ENCODE measurements around the gene TMEM182. TPM values are rescaled to one million over a fixed set of nuclear protein-coding genes. Genes with fewer than 3 reads are reported as not detected.

Gene TMEM182
- total RNA-seq, 4 donors from 2014 or later, result 0.53 to 1.5 (median 0.75) TPM

DNA sequence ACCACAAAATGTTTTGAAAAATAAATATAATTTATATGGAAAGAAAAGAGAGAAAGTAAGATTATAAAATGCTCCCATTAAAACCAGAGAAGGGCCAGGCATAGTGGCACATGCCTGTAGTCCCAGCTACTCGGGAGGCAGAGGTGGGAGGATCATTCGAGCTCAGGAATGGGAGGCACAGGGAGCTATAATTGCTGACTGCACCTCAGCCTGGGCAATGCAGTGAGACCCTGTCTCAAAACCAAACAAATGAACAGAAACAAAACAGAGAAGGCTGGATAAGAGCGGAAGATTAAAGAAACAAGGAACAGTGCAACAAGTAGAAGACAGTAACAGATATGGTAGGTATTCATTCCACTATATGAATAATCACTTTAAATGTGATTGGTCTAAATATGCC is 18.6 kb upstream of the TMEM182 start:
- H3K4me3 ChIP-seq (ENCODE audit: low read depth, poor library complexity, severe bottlenecking), result no peak overlapping the region
- intact Hi-C loops (cut with DNase I; ENCODE audit: low total_unique reads), result no loop called here
- WGBS, 2 donors, result 90 to 93% methylated on average over 3 of the region's 3 CpGs
- no peak for DNase-seq (ENCODE audit: low spot score in 2 of 2)
- no peak for TF ChIP-seq POLR2A (IDR thresholded peaks at IDR 0.05)
- TF ChIP-seq, protein P1, sequence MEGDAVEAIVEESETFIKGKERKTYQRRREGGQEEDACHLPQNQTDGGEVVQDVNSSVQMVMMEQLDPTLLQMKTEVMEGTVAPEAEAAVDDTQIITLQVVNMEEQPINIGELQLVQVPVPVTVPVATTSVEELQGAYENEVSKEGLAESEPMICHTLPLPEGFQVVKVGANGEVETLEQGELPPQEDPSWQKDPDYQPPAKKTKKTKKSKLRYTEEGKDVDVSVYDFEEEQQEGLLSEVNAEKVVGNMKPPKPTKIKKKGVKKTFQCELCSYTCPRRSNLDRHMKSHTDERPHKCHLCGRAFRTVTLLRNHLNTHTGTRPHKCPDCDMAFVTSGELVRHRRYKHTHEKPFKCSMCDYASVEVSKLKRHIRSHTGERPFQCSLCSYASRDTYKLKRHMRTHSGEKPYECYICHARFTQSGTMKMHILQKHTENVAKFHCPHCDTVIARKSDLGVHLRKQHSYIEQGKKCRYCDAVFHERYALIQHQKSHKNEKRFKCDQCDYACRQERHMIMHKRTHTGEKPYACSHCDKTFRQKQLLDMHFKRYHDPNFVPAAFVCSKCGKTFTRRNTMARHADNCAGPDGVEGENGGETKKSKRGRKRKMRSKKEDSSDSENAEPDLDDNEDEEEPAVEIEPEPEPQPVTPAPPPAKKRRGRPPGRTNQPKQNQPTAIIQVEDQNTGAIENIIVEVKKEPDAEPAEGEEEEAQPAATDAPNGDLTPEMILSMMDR (IDR thresholded peaks at IDR 0.05), result no peak

DNA sequence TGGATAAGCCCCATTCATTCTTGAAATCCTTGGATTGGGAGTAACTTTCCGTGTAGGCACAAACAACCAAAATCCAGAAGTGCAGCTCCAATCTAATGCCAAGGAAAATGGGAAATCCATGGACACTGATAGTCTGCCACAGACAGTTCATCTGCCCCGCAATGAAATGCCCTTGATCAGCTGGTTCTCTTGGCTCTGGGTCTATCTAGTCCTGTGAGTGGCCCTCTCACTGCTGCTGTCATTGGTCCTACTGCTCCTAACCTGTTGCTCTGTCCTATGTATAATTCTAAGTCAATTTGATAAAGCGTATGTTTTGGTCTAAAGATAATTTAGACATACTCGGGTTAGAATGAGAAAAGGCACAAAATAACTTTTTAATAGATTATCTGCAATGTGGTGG is 13.7 kb upstream of the TMEM182 start:
- H3K4me3 ChIP-seq (ENCODE audit: low read depth, poor library complexity, severe bottlenecking), result no peak overlapping the region
- DNase-seq (ENCODE audit: low spot score in 2 of 2), result no peak
- intact Hi-C loops (cut with DNase I; ENCODE audit: low total_unique reads), result no loop called here
- 92% methylated on average over 4 of the region's 4 CpGs for WGBS, 2 donors
- no peak for TF ChIP-seq POLR2A (IDR thresholded peaks at IDR 0.05)
- TF ChIP-seq, protein P1 (IDR thresholded peaks at IDR 0.05), result no peak

DNA sequence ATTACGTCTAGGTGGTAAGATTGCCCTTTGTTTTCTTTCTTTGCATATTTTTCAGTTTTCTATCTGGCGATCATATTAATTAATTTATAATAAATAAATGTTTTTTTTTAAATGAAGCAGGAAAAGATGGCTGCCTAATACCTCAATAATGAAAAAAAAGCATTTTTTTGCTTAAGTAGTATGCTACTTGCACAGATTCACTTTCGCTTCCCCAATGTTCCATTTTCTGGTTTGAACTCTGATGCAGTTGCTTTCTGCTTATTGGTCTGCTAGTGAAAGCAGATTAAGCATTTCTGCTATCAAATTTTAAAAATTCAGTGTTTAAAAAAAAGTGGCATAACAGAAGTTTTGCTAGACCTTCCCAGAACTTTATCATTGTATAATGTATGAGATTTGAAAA is 11.9 kb upstream of the TMEM182 start:
- no peak for DNase-seq (ENCODE audit: low spot score in 2 of 2)
- intact Hi-C loops (cut with DNase I; ENCODE audit: low total_unique reads), result no loop called here
- 86 to 95% methylated on average over 3 of the region's 3 CpGs for WGBS, 2 donors
- TF ChIP-seq, protein P1 (IDR thresholded peaks at IDR 0.05), result no peak
- no peak for TF ChIP-seq POLR2A (IDR thresholded peaks at IDR 0.05)
- no peak overlapping the region for H3K4me3 ChIP-seq (ENCODE audit: low read depth, poor library complexity, severe bottlenecking)

DNA sequence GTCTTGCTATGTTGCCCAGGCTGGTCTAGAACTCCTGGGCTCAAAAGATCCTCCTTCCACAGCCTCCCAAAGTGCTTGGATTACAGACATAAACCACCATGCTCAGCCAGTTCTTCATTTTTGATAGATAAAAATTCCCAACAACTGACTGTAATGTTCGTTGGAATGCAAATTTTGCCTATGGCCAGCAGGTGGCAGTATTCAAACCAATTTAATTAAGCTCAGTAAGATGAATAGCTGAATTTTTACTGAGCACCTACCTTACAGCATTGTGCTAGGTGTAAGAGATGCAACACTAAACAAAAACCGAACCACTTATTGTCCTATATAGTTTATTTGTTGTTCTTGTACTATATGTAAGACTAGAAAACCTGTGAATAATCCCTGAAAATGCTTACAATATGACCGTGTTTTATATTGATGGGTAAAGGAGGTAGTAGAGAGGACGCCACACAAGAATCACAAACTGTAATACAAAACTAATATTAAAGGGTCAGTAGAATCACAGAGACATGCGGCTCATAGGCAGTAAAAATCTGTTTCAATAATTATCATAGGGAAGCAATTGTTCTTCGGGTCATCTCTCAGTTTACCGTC is 8.2 kb upstream of the TMEM182 start:
- TF ChIP-seq, protein P1 (IDR thresholded peaks at IDR 0.05), result no peak
- TF ChIP-seq POLR2A (IDR thresholded peaks at IDR 0.05), result no peak
- DNase-seq (ENCODE audit: low spot score in 2 of 2), result no peak

DNA sequence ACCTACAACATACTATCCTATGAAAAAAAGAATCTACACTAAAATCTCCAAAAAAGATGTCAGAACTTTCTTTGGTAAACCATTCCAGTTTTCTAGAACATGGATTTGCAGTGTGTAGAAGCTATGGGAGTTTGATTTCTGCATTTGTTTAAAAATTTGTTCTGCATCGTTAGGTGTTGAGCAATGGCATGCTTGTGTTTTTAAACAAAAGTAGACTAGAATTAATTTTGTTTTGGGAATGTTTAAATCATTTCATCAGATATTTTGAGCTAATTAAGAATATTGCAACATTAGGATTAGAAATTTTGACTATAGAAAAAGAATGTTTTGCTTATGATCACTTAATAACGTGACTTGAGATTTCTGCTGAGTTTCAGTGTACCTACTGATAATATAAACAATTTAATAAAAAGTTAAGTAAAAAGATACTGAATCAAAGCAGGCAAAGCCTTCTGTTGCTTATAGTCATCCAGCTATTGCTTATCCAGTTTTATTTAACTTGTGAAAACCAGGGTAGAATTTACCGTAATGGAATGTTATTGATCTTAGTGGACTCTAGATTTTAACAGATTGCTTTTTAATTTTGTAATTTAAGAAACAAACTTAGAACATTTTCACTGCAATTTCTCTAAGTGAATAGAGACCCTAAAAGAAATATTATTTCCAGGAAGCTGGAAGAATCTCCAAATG is 7.2 kb upstream of the TMEM182 start:
- intact Hi-C loops (cut with DNase I; ENCODE audit: low total_unique reads), result no loop called here
- TF ChIP-seq, protein P1 (IDR thresholded peaks at IDR 0.05), result no peak
- no peak for TF ChIP-seq POLR2A (IDR thresholded peaks at IDR 0.05)
- no peak for DNase-seq (ENCODE audit: low spot score in 2 of 2)
- no peak overlapping the region for H3K4me3 ChIP-seq (ENCODE audit: low read depth, poor library complexity, severe bottlenecking)
- WGBS, 2 donors, result 94 to 96% methylated on average over 3 of the region's 3 CpGs

More for the DNA sequence above, 8.2 kb upstream of the TMEM182 start:
- intact Hi-C loops (cut with DNase I; ENCODE audit: low total_unique reads), result no loop called here
- no peak overlapping the region for H3K4me3 ChIP-seq (ENCODE audit: low read depth, poor library complexity, severe bottlenecking)
- WGBS, 2 donors, result 71 to 72% methylated on average over 7 of the region's 7 CpGs

All from lower leg skin (tissue), 4 donors.